Breast epithelium (tissue), 3 donors: ENCODE results near the gene ALK.

ENCODE experiments used
- CTCF ChIP-seq, 3 donors: fragments of 450-650 bp; IDR thresholded peaks; one replicate each; pipeline ENCODE4 v1.5.1; 2016 to 2017; ENCODE audit warnings: antibody characterized with exemption in 3 of 3, mild to moderate bottlenecking in 3 of 3, moderate library complexity in 3 of 3
- POLR2A ChIP-seq: fragments of 450-650 bp; IDR thresholded peaks from one replicate; pipeline ENCODE4 v1.6.1; 2016; ENCODE audit warnings: antibody characterized with exemption, mild to moderate bottlenecking, moderate library complexity
- POLR2AphosphoS5 ChIP-seq, 3 donors: sonication (generic); formaldehyde crosslinking; IDR thresholded peaks; one replicate each; pipeline ENCODE4 v1.6.1; 2017; ENCODE audit warnings: antibody characterized with exemption in 3 of 3

DNA sequence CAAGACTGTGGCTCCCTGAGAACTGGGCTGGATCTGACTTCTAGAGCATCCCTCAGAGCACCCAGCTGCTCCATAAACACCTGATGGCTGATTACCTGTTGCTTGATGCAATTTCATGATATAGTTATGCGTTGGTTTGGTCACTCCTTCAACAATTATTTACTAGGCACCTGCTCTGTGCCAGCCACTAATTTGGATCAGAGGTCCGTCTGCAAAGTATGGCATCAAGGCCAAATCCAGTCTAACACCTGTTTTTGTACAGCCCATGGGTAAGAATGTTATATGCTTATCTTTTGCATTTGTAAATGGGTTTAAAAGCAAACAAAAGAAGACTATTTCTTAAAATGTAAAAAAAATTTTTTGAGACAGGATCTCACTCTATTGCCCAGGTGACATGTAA, 348.2 kb downstream of the ALK start:
- TF ChIP-seq POLR2A (no peak), CTCF (IDR thresholded peaks at IDR 0.05) (no peak), POLR2AphosphoS5 (IDR thresholded peaks at IDR 0.05) (no peak)
